OCI-LY7 (cell line): Measurements from ENCODE around the gene DIP2A. TPM values are rescaled to one million over a fixed set of nuclear protein-coding genes. Genes with fewer than 3 reads are reported as not detected.
A peak's percentile ranks its signal among the peaks of the same experiment; 100 is the strongest.

Experiments used
- BruUV-seq: library from RNA; stranded (reverse); fragments of 400-500 nt; replicated peaks from 2 replicates; lab custom pipeline; 2021; lab: Mats Ljungman, UMichigan
- CTCF ChIA-PET: fragments of 300-600 bp; sonication (Branson Sonifier 250); formaldehyde crosslinking; loops from one replicate; lab custom pipeline; 2022; ENCODE audit warnings: antibody characterized with exemption; ENCODE audit not compliant: unreplicated experiment; lab: Charles Lee
- POLR2A ChIA-PET: fragments of 300-600 bp; sonication (Branson Sonifier 250); formaldehyde crosslinking; loops from one replicate; lab custom pipeline; 2022; ENCODE audit warnings: antibody characterized with exemption; lab: Charles Lee
- DNase-seq: peaks from one replicate; pipeline ENCODE4 v3.0.0-alpha.2; 2015; ENCODE audit warnings: low spot score
- H2AFZ ChIP-seq: fragments of 200-600 bp; sonication (generic), shearing (Covaris generic); 2 replicates; pipeline ENCODE4 v1.6.1; 2014; ENCODE audit warnings: mild to moderate bottlenecking, antibody characterized with exemption, low read length, moderate library complexity
- H3K27ac ChIP-seq: fragments of 200-600 bp; sonication (generic); 2 replicates; pipeline ENCODE4 v1.5.1; 2014; ENCODE audit warnings: mixed run types, low read depth, mild to moderate bottlenecking, moderate library complexity, low read length, inconsistent platforms; ENCODE audit not compliant: poor library complexity, severe bottlenecking
- H3K36me3 ChIP-seq: fragments of 200-600 bp; sonication (generic); 2 replicates; pipeline ENCODE4 v1.6.1; 2014; ENCODE audit warnings: mild to moderate bottlenecking, antibody characterized with exemption, low read length, moderate library complexity, mixed read lengths; ENCODE audit not compliant: insufficient read depth
- H3K4me1 ChIP-seq: fragments of 200-600 bp; sonication (generic); 2 replicates; pipeline ENCODE4 v1.5.1; 2014; ENCODE audit warnings: mild to moderate bottlenecking, low read length; ENCODE audit not compliant: insufficient read depth, poor library complexity, severe bottlenecking
- H3K4me2 ChIP-seq: fragments of 200-600 bp; sonication (generic); 2 replicates; pipeline ENCODE4 v1.6.1; 2014; ENCODE audit warnings: mild to moderate bottlenecking, low read length
- H3K4me3 ChIP-seq: fragments of 200-600 bp; sonication (generic); 2 replicates; pipeline ENCODE4 v1.5.1; 2014; ENCODE audit warnings: mild to moderate bottlenecking, low read depth, low read length; ENCODE audit not compliant: poor library complexity, severe bottlenecking
- H3K79me2 ChIP-seq: fragments of 200-600 bp; sonication (generic); 2 replicates; pipeline ENCODE4 v1.6.1; 2016; ENCODE audit warnings: low read depth, mild to moderate bottlenecking, low read length, moderate library complexity, mixed read lengths; ENCODE audit not compliant: insufficient read depth
- H3K9me2 ChIP-seq: fragments of 200-600 bp; sonication (generic); 2 replicates; pipeline ENCODE4 v1.6.1; 2016; ENCODE audit warnings: mild to moderate bottlenecking, low read length, mixed read lengths; ENCODE audit not compliant: insufficient read depth
- H3K9me3 ChIP-seq: fragments of 200-600 bp; sonication (generic); 2 replicates; pipeline ENCODE4 v1.6.1; 2014; ENCODE audit warnings: mild to moderate bottlenecking, mixed run types, low read length, mixed read lengths
- H4K20me1 ChIP-seq: fragments of 200-600 bp; sonication (generic); 2 replicates; pipeline ENCODE4 v1.6.1; 2014; ENCODE audit warnings: mild to moderate bottlenecking, antibody characterized with exemption, low read length, moderate library complexity, mixed read lengths; ENCODE audit not compliant: insufficient read depth
- CTCF ChIP-seq: fragments of 200-600 bp; sonication (generic); conservative IDR thresholded peaks from 2 replicates; pipeline ENCODE4 v1.5.1; 2014; ENCODE audit warnings: mild to moderate bottlenecking, antibody characterized with exemption, low read length, moderate library complexity, mixed read lengths
- EZH2phosphoT487 ChIP-seq: fragments of 200-600 bp; sonication (generic); IDR thresholded peaks from 2 replicates; pipeline ENCODE4 v1.6.1; 2018; ENCODE audit warnings: low read depth, borderline replicate concordance, mild to moderate bottlenecking, mixed run types, antibody characterized with exemption, low read length, moderate library complexity, mixed read lengths
- intact Hi-C: fragments of 100-400 bp; cut with micrococcal nuclease; formaldehyde crosslinking; loops from one replicate; pipeline ENCODE4 v1.10.0; 2022; ENCODE audit not compliant: unreplicated experiment
- total RNA-seq, 2 experiments: library from RNA; depleted of rRNA in 1 of 2; stranded (reverse); fragments of >200 nt in 1 of 2; shearing (Covaris generic) in 1 of 2; gene quantifications; 2 replicates each; pipeline ENCODE4 v1.2.3, GENCODE V29; 2014 to 2022

DIP2A gene
- total RNA-seq, 2 experiments from 2014 or later: 27.9 to 44.7 TPM

GRCh38 chr21:46559291-46559983 lies 100.7 kb downstream of the DIP2A start:
- Histone ChIP-seq H3K9me2 (no peaks in the 10 kb centered on the region), H2AFZ (peak overlapping the region; percentile 88), H3K9me3 (no peaks in the 10 kb centered on the region), H3K27ac (peak overlapping the region; percentile 78), H3K4me2 (peak overlapping the region; percentile 66), H3K79me2 (no peaks in the 10 kb centered on the region), H3K4me3 (peak overlapping the region; percentile 52), H4K20me1 (no peaks in the 10 kb centered on the region), H3K36me3 (peaks cover 18% of the 10 kb centered on the region; the same call in 1 of the 2 replicates), H3K4me1 (peaks cover 29% of the 10 kb centered on the region)
- peak; percentile 71 for DNase-seq
- CTCF ChIA-PET: no interaction called here
- POLR2A ChIA-PET: interaction anchor here (0.7 to 1.5 kb wide), 5 partner anchors 12 to 69 kb away, joined by 3 to 7 read pairs (median 4); no protein-coding TSS in a partner anchor
- BruUV-seq: no TSS peak
- TF ChIP-seq CTCF (no peak), EZH2phosphoT487 (no peak)
- intact Hi-C loops: loop anchor here (5.0 kb wide), 1 partner anchor 102 kb away; the partner anchor contains the start of gene DIP2A

GRCh38 chr21:46560568-46561444 lies 102.1 kb downstream of the DIP2A start:
- ChIA-PET CTCF (no interaction called here), POLR2A (interaction anchor here (0.5 to 1.2 kb wide), 3 partner anchors 10 to 74 kb away, joined by 3 to 11 read pairs (median 3); partner anchors contain the start of gene PRMT2)
- peak overlapping the region; percentile 78 for H3K27ac ChIP-seq
- intact Hi-C loops: no loop called here
- H3K4me2 ChIP-seq: peak overlapping the region; percentile 66
- peaks cover 29% of the 10 kb centered on the region for H3K4me1 ChIP-seq
- TF ChIP-seq EZH2phosphoT487 (no peak), CTCF (no peak)
- H3K79me2 ChIP-seq: no peaks in the 10 kb centered on the region
- no peaks in the 10 kb centered on the region for H3K9me2 ChIP-seq
- peak overlapping the region; percentile 88; the same call in 1 of the 2 replicates for H2AFZ ChIP-seq
- BruUV-seq: no TSS peak
- no peaks in the 10 kb centered on the region for H4K20me1 ChIP-seq
- H3K36me3 ChIP-seq: peaks cover 21% of the 10 kb centered on the region; the same call in 1 of the 2 replicates
- peak overlapping the region; percentile 52 for H3K4me3 ChIP-seq
- H3K9me3 ChIP-seq: no peaks in the 10 kb centered on the region
- DNase-seq: peak; percentile 32
